NCI-H2196 (cell line): Measurements from ENCODE around the gene GREB1.

Experiments used
- DNase-seq: peaks from one replicate; lab custom pipeline; 2025; ENCODE audit not compliant: unreplicated experiment; lab: John Stamatoyannopoulos, UW

GREB1 gene

DNA sequence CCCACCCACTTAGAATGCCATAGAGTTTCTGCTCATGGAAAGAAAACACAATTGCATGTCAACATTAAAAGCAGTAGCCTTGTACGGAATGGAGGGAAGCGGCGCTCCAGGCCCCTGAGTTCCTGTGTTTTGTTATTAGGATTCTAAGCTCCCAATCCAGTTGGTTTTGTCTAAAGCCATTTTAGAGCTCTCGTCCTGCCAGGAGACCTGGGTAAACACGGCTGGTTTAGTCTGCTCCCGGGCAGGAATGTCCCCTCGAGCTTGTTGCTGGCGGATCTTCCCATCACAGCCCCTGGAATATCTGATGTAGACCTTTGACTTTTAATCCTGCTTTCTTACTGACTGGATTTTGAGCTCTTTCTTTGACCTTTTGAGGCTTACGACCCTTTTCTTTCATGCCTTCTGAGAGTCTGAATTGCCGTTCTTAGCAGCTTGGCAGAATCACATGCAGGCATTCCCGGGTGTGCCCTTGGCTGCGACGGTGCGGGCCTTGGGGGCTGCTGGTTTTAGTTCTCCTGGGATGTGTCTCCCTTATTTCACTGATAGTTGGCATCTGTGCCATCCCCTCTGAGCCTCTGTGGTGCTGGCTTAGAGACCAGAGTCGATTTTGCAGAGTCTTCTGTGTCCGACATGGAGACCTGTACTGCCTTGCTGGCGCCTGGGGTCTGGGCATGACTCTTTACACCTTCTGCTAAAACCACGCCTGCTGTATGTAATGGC, 25.4 kb downstream of the GREB1 start:
- no peak for DNase-seq

DNA sequence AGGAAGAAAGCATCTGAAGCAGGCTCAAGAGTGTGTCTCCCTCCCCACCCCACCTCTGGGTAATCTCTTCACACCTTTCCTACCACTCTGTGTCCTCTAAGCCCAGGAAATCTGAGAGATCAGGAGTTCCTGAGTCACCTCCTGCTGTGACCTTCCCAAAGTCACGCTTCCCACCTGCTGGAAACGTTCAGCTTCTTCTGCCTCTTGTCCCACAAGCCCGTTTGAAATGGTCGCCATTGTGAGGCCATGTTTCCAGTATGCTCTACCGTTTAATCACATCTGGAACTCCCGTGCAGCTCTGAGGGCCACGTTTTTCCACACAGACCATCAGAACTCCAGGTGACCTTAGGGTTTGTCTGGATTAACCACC, 25.9 kb downstream of the GREB1 start:
- no peak for DNase-seq

DNA sequence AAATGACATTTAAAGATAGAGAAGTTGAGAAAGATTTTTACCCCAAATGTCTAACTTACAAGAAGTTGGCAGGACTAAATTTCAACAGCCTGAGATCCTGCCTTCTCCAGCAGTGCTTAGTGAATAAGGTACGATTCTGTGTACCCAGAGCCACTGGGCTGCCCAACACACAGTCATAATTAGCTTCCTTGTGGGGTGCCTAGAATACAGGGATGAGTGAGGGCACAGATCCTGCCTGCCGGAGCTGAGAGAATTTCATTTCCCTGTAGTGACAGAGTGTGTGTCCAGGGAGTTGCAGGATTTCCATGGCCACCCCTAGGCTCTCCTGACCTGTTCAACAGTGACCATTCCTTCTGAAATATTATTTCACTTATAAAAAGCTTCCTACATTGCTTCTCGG, 27.0 kb downstream of the GREB1 start:
- no peak for DNase-seq

DNA sequence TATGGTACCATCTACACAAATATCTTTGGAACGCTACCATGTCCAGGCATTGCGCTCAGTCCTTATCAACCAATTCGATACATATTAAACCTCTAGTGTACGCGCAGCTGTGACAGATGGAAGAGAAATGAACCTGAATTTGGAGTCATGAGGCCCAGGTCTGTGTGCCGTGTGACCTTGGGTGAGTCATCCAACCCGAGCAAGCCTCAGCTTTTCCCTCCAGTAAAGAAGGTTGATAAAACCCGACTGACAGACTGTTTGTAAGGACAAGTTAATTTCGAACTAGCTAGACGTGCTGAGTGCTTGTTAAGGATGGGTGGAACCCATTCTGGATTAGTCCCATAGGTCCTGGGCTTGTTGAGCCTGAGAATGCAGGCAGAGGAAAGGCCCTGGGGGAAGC, 28.2 kb downstream of the GREB1 start:
- no peak for DNase-seq

DNA sequence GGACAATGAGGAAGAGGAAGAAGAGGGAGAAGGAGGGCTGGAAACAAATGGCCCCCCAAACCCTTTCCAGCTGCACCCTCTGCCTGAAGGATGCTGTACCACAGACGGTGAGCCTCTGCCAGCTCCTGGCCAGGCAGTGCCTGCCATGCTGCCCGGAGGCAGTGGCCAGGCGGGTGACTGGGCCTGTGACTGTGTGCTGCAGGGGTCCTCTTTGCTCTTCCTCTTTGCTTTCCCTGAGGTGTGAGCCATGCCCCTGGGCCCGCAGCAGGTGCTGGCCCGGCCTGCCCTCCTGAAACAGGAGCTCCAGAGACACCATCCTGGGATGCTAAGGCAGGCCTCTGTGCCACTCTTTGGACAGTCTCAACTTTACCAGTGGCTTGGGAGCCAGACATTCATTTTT, 28.6 kb downstream of the GREB1 start:
- DNase-seq: no peak

DNA sequence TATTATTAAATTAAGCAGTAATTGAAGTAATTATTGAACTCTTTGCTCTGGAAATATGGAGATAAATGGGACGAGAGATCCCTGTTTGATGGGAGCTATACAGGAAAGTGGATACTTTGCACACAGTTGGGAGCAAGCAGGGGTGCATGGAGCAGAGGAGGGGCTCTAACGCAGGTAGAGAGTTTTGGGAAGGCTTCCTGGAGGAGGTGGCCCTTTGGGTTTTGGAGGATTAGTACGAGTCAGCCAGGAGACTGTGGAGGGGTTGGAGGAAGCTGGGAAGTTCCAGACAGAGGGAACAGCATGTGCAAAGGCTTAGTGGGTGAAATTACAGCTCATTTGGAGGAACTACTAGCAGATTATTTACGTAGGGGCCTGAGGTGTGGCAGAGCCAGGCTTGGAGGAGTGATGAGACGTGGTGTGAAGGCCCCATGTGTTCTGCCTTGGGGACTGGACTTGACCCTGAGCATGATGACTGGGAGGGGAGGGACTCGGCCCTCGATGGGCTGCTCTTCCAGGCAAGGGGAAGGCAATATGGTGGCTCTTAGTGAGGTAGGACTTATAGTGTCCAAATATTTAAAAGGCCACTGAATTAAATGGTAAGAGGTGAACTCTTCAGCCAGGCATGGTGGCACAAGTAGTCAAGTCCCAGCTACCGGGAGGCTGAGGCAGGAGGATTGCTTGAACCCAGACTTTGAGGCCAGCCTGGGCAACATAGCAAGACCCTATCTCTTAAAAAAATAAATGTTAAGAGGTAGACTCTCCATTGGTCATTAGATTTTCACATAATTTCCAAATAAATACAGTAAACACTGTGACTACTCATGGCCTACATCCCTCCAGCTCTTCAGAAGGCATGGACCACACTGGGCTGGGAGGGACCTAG, 30.2 kb downstream of the GREB1 start:
- DNase-seq: no peak

DNA sequence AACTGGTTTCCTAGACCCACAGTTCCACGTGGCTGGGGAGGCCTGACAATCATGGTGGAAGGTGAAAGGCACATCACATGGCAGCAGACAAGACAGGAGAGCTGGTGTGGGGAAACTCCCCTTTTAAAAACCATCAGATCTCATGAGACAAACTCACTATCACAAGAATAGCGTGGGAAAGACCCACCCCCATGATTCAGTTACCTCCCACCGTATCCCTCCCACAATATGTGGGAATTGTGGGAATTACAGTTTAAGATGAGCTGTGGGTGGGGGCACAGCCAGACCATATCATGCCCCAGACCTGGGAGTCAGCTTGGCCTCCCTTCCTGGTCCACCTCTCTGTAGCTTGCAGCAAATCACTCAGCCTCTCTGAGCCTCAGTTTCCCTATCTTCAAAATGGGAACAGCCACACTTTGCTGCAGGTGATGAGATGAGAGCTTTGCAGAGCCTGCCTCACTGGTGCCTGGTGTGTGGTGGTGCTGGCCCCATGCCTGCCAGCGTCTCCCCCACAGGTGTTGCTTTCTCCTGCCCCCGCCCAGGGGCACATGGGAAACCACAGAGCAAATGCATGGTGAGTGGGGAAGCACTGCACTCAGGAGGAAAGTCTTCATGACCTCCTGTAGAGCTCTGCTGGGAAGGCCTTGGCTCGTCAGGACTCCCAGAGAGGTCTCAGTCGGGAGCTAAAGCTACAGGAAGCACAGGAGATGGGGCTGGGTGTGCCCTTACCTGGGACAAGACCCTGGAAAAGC, 31.1 kb downstream of the GREB1 start:
- DNase-seq: no peak

DNA sequence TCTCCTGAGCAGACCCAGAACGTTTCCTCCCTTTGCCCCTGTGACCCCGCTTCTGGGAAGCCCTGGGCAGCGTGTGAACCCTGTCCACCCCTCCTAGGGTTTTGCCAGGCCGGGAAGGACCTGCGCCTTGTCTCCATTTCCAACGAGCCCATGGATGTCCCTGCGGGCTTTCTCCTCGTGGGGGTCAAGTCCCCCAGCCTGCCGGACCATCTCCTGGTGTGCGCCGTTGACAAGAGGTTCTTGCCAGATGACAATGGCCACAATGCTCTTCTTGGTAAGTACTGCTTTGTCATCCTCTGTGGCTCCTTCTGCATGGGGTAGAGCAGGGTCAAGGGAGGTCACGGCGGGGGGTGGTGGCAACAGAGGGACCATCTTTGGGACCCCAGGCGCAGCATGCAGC, 32.5 kb downstream of the GREB1 start:
- no peak for DNase-seq

DNA sequence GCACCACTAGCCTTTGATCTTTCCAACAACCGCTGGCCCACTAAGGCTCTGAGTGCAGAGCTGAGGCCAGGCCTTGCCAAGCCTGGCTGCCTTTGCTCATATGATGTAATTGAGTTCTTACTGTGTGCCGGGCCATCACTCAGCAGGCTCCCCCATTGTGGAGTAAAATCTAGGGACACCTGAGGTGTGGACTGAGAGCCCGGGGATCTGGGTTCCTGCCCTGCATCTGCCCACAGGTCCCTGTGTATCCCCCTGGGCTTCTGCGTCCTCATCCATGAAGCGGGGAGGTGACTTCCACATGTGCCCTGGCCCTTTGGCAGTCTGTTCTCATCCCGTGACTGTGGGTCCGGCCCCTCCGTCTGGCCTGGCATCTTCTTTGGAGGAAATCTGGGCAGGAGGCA, 33.8 kb downstream of the GREB1 start:
- DNase-seq: no peak

DNA sequence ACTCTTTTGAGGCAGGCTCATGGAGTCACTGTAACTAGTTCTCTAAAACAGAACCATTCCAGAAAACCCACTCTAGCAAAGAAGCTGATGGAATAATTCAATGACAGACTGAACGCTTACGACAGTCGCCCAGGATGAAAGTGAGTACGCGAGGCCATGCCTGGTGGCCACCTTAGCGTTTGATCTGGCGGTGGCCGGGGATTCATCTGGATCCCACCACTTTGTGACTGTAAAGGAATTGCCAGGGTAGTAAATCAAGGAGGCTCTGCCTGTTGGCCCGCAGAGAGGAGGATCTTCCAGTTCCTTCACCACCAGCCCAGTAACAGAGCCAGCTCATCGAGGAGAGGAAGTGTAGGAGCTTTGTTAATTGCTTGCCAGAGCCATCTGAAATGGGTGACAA, 34.6 kb downstream of the GREB1 start:
- no peak for DNase-seq

DNA sequence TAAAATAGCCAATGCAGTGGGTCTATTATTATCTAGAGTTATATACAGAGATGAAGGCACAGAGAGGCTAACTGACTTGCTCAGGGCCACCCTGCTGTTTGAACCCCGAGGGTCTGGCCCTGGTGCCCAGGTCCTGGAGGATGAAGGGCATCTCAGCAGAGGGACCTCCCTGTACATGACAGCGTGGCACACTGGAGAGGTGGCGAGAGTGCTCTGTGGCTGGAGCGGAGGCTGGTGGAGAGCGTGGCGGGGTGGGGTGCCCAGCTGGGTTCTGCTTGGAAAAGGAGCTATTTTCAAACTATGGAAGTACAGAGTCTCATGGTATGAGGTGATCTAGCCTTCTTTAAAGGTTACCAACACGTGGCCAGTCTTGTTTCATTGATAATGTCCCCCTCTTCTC, 35.8 kb downstream of the GREB1 start:
- DNase-seq: no peak

DNA sequence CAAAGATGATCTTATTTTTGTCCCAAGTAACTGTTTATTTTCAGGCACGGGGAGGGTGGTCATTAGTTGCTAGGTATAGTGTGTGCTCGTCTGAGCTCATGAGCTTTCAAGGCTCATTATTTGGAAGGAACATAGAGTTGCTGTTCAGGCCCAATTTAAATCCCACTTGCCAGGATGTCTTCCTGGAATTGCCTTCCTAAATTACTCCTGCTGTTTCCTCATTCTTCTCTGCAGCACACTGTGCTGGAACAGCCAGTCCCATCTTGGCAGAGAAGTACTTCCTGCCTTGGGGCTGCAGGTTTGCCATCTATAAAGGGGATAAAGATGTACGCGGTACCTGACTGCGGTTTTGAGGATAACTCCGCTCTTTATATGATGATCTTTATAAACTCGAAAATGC, 37.3 kb downstream of the GREB1 start:
- no peak for DNase-seq

DNA sequence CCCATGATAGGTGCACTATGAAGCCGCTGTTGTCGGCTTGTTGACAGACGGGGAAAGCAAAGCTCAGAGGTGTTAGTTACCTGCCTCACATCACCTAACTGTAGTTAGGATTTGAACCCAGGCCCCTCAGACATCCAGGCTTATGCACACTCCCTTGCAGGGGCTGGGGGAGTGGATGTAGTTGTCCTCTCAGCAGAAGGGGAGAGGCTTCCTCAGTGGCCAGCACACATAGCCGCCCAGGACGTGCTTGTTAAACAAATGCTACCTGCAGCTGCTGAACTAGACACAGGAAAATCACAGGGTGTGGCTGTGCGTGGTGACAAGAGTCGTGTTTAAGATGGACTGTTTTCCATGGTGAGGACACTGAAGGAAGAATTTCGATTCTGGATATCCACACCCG, 39.2 kb downstream of the GREB1 start:
- no peak for DNase-seq

DNA sequence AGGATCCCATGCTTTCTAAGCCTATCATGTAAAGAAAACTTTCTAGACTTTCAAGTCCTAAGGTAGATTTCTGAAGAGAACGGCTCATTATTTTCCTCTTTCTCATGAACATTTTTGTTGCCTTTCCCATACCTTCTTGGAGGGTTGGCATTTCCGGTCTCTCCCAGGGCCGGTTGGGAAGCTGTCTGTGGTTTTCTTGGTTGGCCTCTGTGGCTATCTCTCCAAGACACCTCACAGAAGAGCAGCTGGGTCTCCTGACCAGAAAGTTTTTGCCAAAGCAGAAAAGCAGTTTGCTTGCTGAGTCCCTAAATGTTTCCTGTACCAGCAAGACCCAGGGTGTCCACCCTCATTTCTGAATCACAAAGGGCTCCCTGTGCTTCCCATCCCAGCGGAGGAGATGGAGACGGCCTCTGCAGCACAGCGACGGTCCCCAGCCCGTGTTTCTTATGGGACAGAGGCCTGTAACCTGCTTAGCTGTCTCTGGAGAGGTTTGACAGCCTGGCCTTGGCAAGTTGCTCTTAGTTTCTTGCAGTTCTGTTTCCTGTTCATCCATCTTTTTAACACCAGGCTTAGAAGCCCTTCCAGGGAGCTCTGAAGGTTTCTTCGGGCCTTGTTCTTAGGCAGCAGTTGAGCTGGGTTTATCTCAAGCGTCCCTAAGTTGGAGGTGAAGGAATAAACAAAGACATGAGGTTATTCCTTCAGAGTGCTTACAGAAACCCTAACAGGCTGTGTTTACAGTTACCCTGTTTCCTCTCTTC, 39.8 kb downstream of the GREB1 start:
- no peak for DNase-seq

DNA sequence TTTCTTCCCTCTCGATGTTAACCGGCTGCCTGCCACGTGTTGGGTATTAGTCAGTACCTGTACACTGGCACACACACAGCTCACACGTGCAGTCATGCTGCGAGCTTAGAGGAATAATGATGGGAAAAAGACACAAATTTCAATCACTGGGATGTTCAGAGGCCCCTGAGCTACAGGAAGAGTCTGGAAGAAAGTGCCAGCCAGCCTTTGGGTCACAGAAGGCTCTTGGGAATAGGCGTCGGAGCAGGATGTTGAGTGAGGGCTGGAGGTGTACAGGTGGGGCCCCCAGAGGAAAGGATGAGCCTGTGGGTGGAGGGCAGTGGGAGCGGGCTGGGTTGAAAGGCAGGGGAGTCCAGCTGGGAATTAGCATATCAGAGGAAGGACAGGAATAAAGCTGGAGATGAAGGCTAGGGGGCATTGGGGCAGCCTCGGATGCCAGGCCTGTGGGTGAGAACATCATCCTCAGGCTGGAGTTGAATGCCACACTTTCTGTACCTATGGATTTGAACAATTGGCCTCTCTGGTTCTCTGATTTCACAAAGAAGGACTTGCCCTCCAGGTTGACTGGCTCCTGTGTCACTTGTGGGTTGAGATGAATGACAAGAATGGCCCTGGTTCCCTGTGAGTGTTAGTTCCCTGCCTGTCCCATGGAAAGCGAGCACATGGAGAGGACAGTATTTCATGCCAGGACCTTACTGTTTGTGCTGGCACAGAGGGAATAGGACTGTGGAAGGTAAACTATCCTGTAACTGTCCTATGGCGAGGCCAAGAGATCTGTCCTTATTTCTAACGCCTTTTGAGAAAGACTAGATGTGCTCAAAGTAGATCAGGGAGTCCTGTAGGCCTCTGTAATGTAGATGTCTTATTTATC, 40.6 kb downstream of the GREB1 start:
- no peak for DNase-seq

DNA sequence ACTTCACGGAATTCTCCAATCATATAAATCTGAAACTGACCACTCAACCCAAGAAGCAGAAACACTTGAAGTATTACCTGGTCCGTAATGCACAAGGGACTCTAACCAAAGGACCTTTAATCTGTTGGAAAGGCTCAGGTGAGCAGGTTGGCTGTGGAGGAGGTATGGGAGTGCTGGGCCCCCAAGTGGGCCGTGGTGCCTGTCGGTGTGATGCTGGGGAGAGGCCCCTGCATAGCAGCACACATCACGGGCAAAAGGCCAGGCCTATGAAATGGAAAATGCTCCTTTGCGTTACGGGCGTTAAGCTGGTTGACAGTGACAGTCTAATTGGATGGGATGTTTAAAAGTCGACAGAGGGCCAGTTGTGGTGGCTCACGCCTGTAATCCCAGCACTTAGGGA, 42.6 kb downstream of the GREB1 start:
- no peak for DNase-seq

DNA sequence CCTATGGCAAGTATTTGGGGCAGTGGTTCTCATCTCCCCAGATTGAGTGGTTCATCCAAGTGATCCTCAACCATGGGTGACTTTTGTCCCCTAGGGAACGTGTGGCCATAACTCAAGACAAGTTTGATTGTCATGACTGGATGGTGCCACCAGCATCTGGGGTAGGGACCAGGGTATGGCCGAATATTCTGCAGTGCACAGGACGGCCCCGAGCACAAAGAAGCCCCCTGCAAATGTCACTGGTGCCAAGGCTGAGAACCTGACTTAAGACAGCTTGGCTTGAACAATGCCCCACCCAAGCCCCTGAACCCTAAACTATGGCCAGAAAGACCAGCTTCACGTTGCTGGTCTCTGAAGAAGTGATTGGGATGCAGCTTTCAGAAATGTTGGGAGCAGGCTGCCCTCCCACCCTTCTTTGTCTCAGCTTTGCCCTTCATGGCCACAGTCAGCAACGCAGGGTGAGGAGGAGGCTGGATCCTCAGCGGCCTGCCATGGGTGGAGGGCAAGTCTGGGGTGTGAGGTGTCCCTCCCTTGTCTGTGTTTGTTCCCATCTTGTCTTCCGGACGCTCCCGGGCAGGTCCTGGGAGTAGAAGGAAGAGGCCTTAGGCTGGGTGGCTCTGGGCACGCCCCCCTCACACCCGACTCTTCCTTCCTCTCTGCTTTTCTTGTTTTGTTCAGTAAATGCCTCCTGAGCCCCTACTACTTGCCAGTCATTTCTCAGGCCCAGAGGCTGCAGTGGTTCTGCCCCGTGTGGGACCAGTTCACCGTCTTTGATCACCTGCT, 43.4 kb downstream of the GREB1 start:
- no peak for DNase-seq

DNA sequence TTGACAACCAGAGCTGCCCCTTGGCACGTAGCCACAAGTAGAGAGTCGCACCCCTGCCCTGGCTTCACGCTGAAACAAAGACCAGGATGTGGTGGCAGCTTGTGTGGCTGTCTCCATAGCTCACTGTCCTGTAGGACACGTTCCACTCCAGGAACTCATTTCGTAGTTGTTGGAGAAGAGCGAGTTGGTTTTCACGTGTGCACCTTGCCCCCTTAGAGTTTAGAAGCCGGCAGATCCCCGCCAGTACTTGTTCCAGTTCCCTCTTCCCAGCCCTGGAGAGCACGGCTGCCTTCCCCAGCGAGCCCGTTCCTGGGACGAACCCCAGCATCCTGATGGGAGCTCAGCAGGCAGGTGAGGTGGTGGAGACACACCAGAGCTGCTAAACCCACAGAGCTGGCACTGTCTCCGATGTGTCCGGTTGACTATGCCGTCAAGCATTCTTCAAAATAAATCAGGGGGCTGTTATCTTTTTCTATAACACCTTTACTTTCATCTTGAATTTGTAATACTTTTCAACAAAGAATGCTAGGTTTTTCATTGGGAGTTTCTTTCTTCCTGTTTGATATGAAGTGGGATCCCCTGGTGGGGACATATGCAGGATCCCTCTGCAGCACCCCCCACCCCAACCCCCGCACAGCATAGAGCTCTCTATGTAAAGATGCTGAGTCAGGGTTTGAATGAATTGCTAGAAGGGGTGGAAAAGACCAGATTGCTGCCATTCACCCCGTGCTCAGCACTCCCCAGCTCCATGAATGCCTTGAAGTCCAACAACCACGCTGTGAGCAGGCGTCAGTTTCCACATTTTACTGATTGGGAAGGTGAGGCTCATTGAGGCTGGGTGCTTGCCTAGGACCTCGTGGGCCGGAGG, 44.5 kb downstream of the GREB1 start:
- DNase-seq: no peak
